ENCODE data around the gene ABR.
"Not testable (repeated sequence)": the region's sequence is repeated elsewhere in the genome, so short reads cannot be mapped to it uniquely, and the experiment has no call there.

The ABR gene

DNA sequence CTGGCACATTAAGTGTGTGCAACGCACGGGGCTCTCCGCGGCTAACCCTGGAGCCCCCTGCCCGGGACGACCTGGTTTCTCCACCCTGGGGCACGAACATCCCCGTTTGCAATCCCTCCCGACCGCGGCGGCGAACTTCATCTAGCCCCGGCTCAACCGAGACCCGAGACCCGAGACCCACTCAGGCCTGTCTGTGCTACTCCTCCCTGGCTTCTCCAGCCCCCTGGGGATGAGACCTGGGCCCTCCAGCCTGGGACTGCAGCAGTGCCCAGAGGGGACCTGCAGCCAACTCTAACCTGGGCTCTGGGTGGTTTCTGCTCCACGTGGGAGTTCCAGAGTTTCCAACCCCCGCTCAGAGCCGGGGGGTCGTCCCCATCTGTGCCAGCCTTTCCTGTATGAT is 109.4 kb downstream of the ABR start:
- H3K27ac Mint-ChIP-seq (ENCODE audit: low read depth), result no peak overlapping the region
- DNase-seq (ENCODE audit: low spot score in 2 of 2) (no peak), ATAC-seq (replicated peaks; ENCODE audit: extremely low read depth, poor library complexity, severe bottlenecking) (no peak)
- H3K27me3 Mint-ChIP-seq, result no peaks in the 10 kb centered on the region
- no peaks in the 10 kb centered on the region for H3K9me3 Mint-ChIP-seq
- no peak overlapping the region for H3K4me3 Mint-ChIP-seq
- peaks cover 32% of the 10 kb centered on the region for H3K36me3 Mint-ChIP-seq (ENCODE audit: insufficient read depth)
- H3K4me1 Mint-ChIP-seq, result peaks cover 5% of the 10 kb centered on the region

DNA sequence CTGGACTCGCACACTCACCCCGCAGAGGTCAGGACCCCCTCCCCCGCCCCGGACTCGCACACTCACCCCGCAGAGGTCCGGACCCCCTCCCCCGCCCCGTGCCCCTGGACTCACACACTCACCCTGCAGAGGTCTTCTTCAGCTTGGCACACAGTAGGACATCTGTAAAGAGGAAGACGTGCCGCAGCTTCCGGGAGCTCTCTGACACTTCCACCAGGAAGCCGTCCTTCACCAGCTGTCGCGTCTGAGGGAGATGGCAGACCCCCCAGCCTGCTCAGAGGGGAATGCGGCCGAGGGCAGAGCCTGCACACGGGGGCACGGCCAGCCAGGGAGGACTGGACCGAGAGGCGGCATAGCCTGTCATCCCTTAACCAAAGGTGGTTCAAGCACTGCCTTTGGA is 109.9 kb downstream of the ABR start:
- peaks cover 5% of the 10 kb centered on the region for H3K4me1 Mint-ChIP-seq
- ATAC-seq (replicated peaks; ENCODE audit: extremely low read depth, poor library complexity, severe bottlenecking), result no peak

DNA sequence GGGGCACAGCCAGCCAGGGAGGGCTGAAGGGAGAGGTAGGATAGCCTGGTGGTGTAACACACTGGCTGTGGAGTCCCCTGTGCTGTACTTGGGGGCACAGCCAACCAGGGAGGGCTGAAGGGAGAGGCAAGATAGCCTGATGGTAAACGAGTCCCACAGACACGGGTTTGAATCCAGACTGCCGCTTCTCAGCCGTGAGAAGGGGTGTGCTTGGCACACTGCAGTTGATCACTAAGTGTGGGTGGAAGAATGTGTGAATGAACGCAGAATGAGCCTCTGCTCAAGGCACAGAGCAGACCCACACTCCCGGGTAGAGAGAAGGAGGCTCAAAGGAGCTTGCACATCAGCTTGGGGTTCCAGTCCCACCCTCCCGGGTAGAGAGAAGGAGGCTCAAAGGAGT is 111.4 kb downstream of the ABR start:
- Mint-ChIP-seq H3K9me3 (no peaks in the 10 kb centered on the region), H3K36me3 (ENCODE audit: insufficient read depth) (peaks cover 29% of the 10 kb centered on the region), H3K27ac (ENCODE audit: low read depth) (no peak overlapping the region), H3K4me3 (no peak overlapping the region), H3K27me3 (no peaks in the 10 kb centered on the region), H3K4me1 (no peaks in the 10 kb centered on the region)
- DNase-seq (ENCODE audit: low spot score in 2 of 2) (no peak), ATAC-seq (replicated peaks; ENCODE audit: extremely low read depth, poor library complexity, severe bottlenecking) (no peak)

More for the DNA sequence above, 109.9 kb downstream of the ABR start:
- no peak overlapping the region for H3K4me3 Mint-ChIP-seq
- H3K27me3 Mint-ChIP-seq, result no peaks in the 10 kb centered on the region
- H3K9me3 Mint-ChIP-seq, result no peaks in the 10 kb centered on the region
- H3K27ac Mint-ChIP-seq (ENCODE audit: low read depth), result no peak overlapping the region
- no peak for DNase-seq (ENCODE audit: low spot score in 2 of 2)
- peaks cover 32% of the 10 kb centered on the region for H3K36me3 Mint-ChIP-seq (ENCODE audit: insufficient read depth)

DNA sequence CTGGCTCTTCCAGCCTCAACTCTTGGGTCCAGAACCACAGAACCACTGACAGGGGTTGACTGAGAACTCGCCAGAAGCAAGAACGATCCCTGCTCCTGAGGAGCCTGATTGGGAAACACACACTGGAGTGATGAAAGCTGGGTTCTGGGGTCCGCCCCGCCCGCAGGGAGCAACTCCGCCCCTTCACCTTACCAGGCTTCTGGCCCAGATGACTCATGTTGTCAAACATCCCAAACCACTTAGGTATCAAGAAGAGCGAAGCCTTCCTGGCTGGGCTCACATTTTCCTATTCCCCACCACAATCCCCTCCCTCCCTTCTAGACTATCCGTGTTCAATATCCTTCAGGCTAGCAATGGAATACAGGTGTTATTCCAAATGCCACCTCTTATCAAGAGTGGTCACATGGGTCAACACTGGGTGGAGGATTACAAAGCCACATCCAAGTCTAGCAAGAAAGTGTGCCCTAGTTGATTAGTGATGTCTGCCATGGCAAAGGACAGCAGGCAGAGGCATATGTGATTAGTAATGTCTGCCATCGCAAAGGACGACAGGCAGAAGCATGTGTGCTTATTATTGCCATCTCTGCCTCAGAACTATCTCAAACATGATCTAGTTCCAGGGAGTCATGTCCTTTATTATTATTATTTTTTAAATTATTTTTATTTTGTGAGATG is 112.4 kb downstream of the ABR start:
- no peaks in the 10 kb centered on the region for H3K4me1 Mint-ChIP-seq

DNA sequence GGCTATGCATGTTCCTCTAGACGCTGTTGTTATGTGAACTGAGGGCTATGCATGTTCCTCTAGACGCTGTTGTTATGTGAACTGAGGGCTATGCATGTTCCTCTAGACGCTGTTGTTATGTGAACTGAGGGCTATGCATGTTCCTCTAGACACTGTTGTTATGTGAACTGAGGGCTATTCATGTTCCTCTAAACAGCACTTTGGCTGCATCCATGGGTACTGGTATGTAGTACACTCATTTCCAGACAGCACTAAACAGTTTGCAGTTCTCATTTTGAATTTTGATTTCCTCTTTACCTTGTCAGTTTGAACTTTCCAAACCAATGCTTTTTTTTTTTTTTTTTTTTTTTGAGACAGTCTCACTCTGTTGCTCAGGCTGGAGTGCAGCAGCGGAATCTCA is 114.4 kb downstream of the ABR start:
- H3K9me3 Mint-ChIP-seq; DNase-seq (ENCODE audit: low spot score in 2 of 2); H3K27ac Mint-ChIP-seq (ENCODE audit: low read depth); H3K4me3 Mint-ChIP-seq; H3K27me3 Mint-ChIP-seq; H3K4me1 Mint-ChIP-seq; ATAC-seq (replicated peaks; ENCODE audit: extremely low read depth, poor library complexity, severe bottlenecking): not testable (repeated sequence)
- peaks cover 23% of the 10 kb centered on the region for H3K36me3 Mint-ChIP-seq (ENCODE audit: insufficient read depth)

More for the DNA sequence above, 112.4 kb downstream of the ABR start:
- no peak for DNase-seq (ENCODE audit: low spot score in 2 of 2)
- no peak for ATAC-seq (replicated peaks; ENCODE audit: extremely low read depth, poor library complexity, severe bottlenecking)
- no peaks in the 10 kb centered on the region for H3K27me3 Mint-ChIP-seq
- H3K4me3 Mint-ChIP-seq, result no peak overlapping the region
- no peaks in the 10 kb centered on the region for H3K9me3 Mint-ChIP-seq
- no peak overlapping the region for H3K27ac Mint-ChIP-seq (ENCODE audit: low read depth)
- H3K36me3 Mint-ChIP-seq (ENCODE audit: insufficient read depth), result peaks cover 22% of the 10 kb centered on the region

DNA sequence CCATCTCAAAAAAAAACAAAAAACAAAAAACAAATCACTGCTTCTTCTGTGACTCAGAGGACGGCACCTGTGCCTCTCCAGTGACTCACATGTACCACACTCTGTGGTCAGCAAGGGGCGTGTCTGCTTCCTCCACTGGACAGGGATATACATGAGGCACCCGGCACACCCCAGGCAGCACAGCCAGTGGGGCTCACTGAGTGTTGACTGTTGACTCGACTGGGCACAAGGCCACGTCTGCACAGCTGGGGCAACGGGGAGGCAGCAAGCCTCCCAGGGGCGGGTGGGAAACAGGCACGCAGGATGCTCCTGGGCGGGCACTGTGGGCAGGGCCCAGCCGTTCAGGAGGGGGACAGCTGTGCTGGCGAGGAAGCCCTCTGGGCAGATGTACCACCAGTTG is 118.8 kb downstream of the ABR start:
- Mint-ChIP-seq H3K4me1 (peaks cover 7% of the 10 kb centered on the region), H3K9me3 (no peaks in the 10 kb centered on the region), H3K36me3 (ENCODE audit: insufficient read depth) (peaks cover 23% of the 10 kb centered on the region), H3K27me3 (no peaks in the 10 kb centered on the region), H3K4me3 (no peak overlapping the region), H3K27ac (ENCODE audit: low read depth) (no peak overlapping the region)
- no peak for DNase-seq (ENCODE audit: low spot score in 2 of 2)
- no peak for ATAC-seq (replicated peaks; ENCODE audit: extremely low read depth, poor library complexity, severe bottlenecking)

DNA sequence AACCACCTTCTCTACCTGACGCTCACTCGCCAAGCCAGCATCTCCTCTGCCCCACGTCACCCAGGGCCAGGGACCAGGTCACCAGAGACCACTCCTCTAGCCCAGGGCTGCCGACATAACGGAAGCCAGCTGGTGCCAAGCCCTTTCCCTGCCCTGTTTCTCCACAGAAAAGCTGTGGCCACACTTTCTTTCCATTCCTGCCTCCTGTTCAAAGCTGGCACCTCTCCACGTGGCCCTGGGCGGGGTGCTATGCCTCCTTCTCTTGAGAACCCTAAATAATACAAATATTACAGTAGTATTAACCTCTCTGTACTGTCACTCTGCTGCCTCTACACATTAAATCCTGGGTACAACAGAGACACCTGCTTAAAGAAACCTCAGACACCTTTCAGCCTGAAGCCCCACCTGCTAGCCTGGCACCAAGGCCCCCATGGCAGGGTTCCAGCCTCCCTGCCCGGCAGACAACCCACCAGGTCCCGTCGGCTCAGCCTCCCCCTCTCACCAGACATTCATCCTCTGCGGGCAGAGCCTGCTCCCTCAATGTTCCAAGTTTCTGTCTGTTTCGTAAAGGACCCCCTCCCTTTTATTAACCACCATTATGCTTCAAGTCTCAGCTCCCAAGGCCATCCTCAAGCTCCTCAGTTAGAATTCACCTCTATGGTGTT is 120.5 kb downstream of the ABR start:
- Mint-ChIP-seq H3K4me3 (no peak overlapping the region), H3K4me1 (peaks cover 7% of the 10 kb centered on the region), H3K36me3 (ENCODE audit: insufficient read depth) (peaks cover 23% of the 10 kb centered on the region), H3K27me3 (no peaks in the 10 kb centered on the region), H3K27ac (ENCODE audit: low read depth) (peak overlapping the region; percentile 10), H3K9me3 (no peaks in the 10 kb centered on the region)
- no peak for DNase-seq (ENCODE audit: low spot score in 2 of 2)
- no peak for ATAC-seq (replicated peaks; ENCODE audit: extremely low read depth, poor library complexity, severe bottlenecking)

DNA sequence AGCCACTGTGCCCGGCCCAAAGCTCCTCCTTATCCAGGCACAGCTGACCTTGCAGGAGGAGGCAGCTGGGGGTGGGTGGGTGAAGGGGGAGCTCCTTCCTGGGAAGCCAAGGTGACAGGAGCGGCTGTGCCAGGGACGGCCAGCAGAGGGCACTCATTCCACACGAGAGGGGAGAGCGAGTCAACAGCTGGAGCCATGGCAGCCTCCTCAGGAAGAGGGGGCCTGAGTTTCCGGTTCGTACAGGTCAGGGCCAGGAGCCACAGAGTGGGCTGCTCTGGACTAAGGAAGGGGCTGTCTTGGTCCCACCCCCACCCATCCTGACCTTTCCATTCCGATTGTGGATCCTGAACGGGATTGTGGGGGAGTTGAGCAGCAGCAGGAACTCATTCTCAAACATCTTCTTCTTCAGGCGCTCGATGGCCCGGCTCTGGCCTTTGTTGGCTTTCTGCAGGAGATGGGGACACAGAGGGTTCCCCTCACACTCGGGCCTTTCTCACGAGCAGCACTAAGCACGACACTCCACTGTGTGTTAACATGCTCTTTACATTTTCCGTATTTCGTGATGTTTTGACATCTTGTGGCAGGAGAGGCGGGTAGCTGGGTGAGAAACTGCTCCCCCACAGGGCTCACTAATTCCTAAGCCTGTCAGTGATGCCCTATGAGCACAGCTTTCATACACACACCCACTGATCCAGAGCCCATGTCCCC is 121.2 kb downstream of the ABR start:
- H3K36me3 Mint-ChIP-seq (ENCODE audit: insufficient read depth), result peaks cover 23% of the 10 kb centered on the region
- ATAC-seq (replicated peaks; ENCODE audit: extremely low read depth, poor library complexity, severe bottlenecking) (no peak), DNase-seq (ENCODE audit: low spot score in 2 of 2) (no peak)
- no peak overlapping the region for H3K4me3 Mint-ChIP-seq
- no peak overlapping the region for H3K27ac Mint-ChIP-seq (ENCODE audit: low read depth)
- peaks cover 7% of the 10 kb centered on the region for H3K4me1 Mint-ChIP-seq
- no peaks in the 10 kb centered on the region for H3K9me3 Mint-ChIP-seq
- H3K27me3 Mint-ChIP-seq, result no peaks in the 10 kb centered on the region

DNA sequence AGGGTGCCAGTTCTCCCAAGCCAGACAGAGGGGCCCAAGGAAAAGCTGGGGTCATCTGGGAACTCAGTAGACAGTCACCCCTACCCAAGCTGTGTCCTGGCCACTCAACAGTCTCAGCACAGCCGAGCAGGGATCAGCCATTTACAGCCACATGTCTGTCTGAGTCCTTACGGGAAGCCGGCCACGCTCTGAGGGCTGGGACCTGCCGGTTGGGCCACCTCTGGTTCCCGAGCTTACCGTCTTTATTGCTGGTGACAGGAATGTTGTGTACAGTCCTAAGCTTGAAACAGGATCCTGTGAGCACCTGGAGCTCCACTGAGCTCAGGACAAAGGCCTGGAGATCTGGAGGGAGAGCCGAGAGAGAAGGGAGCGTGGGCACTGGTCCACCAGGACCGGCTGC is 123.0 kb downstream of the ABR start:
- no peak overlapping the region for H3K27ac Mint-ChIP-seq (ENCODE audit: low read depth)
- no peaks in the 10 kb centered on the region for H3K9me3 Mint-ChIP-seq
- H3K4me3 Mint-ChIP-seq, result no peak overlapping the region
- H3K4me1 Mint-ChIP-seq, result peaks cover 7% of the 10 kb centered on the region
- no peaks in the 10 kb centered on the region for H3K27me3 Mint-ChIP-seq
- ATAC-seq (replicated peaks; ENCODE audit: extremely low read depth, poor library complexity, severe bottlenecking) (no peak), DNase-seq (ENCODE audit: low spot score in 2 of 2) (no peak)
- peaks cover 23% of the 10 kb centered on the region for H3K36me3 Mint-ChIP-seq (ENCODE audit: insufficient read depth)

DNA sequence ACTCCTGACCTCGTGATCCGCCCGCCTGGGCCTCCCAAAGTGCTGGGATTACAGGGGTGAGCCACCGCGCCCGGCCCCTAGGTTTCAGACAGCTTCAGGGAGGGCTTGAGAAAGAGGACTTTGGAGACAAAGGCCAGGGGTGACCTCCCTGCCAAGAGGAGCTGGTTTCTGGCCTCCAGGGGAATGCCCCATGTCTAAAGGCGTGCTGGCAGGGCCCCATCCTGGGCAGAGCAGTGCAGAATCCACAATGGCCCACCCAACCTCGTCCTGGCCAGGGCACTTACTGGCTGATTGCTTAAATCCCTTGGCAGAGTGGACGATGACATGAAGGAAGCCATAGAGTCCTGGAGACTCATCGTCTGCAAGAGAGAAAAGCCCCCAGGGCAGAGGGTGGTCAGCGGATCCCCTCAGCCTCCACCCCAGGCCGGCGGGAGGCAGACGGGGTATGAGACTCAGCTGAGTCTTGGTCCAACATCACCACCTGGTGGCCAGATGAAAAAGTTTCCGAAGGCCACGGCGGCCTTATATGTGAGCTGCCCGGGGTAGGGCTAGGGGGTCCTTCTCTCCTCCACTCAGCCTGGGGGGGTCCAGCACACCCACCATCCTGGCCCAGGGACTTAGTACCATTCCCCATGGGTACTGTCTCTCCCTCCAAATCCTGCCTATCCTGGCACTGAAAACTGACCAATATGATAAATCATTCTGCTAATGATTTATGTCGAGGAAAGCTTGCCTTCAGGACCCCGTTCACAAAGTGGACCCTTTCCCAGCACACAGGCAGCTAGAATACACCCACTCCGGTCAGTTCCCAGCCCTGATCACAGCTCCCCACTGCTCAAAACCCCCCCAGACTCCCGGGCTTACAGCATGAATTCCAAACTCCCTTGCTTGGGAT is 123.8 kb downstream of the ABR start:
- no peaks in the 10 kb centered on the region for H3K9me3 Mint-ChIP-seq
- no peaks in the 10 kb centered on the region for H3K27me3 Mint-ChIP-seq
- H3K27ac Mint-ChIP-seq (ENCODE audit: low read depth), result no peak overlapping the region
- H3K4me1 Mint-ChIP-seq, result peaks cover 7% of the 10 kb centered on the region
- peaks cover 22% of the 10 kb centered on the region for H3K36me3 Mint-ChIP-seq (ENCODE audit: insufficient read depth)
- DNase-seq (ENCODE audit: low spot score in 2 of 2), result no peak
- no peak for ATAC-seq (replicated peaks; ENCODE audit: extremely low read depth, poor library complexity, severe bottlenecking)
- no peak overlapping the region for H3K4me3 Mint-ChIP-seq

DNA sequence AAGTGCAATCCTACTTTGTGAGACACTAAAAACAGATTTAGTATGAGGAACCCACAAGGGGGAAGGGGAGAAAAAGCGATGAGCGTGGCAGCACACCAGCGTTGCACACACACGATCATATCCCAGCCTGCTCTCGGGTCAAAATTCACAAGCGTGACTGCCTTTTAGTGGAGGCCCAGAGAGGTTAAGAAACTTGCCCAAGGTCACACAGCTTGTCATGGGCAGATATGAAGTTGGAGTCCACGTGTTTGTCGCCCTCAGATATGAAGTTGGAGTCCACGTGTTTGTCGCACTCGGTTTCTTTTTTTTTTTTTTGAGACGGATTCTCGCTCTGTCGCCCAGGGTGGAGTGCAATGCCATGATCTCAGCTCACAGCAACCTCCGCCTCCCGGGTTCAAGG is 124.5 kb downstream of the ABR start:
- no peak overlapping the region for H3K27ac Mint-ChIP-seq (ENCODE audit: low read depth)
- ATAC-seq (replicated peaks; ENCODE audit: extremely low read depth, poor library complexity, severe bottlenecking) (no peak), DNase-seq (ENCODE audit: low spot score in 2 of 2) (no peak)
- H3K27me3 Mint-ChIP-seq, result no peaks in the 10 kb centered on the region
- peaks cover 24% of the 10 kb centered on the region for H3K36me3 Mint-ChIP-seq (ENCODE audit: insufficient read depth)
- peaks cover 7% of the 10 kb centered on the region for H3K4me1 Mint-ChIP-seq
- no peaks in the 10 kb centered on the region for H3K9me3 Mint-ChIP-seq
- no peak overlapping the region for H3K4me3 Mint-ChIP-seq

DNA sequence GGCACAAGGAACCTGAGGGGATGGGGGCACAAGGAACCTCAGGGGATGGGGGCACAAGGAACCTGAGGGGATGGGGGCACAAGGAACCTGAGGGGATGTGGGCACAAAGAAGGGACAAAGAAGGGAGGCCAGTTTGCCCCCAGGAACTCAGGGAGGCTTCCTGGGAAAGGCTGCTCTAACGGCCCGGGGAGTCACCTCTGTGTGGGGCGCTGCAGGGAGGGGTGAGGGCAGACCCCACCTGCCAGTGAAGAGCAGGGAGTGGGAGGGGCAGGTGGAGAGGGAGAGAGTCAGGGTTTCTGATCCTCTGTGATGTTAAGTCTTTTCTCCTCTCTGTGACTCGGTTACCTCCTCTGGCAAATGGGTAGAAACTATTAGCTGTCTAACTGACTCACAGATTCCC is 125.1 kb downstream of the ABR start:
- no peaks in the 10 kb centered on the region for H3K9me3 Mint-ChIP-seq
- no peak overlapping the region for H3K27ac Mint-ChIP-seq (ENCODE audit: low read depth)
- no peak for ATAC-seq (replicated peaks; ENCODE audit: extremely low read depth, poor library complexity, severe bottlenecking)
- peaks cover 24% of the 10 kb centered on the region for H3K36me3 Mint-ChIP-seq (ENCODE audit: insufficient read depth)
- no peak overlapping the region for H3K4me3 Mint-ChIP-seq
- H3K27me3 Mint-ChIP-seq, result no peaks in the 10 kb centered on the region
- DNase-seq (ENCODE audit: low spot score in 2 of 2), result no peak
- peaks cover 5% of the 10 kb centered on the region for H3K4me1 Mint-ChIP-seq
